GM21619 (cell line): Measurements from ENCODE around the gene LGI1.
A peak's percentile ranks its signal among the peaks of the same experiment; 100 is the strongest.

Experiments
- ATAC-seq: cut with Tn5 transposase; IDR thresholded peaks from one replicate; pipeline ENCODE4 v1.9.1; 2021; ENCODE audit not compliant: unreplicated experiment

LGI1 gene

DNA sequence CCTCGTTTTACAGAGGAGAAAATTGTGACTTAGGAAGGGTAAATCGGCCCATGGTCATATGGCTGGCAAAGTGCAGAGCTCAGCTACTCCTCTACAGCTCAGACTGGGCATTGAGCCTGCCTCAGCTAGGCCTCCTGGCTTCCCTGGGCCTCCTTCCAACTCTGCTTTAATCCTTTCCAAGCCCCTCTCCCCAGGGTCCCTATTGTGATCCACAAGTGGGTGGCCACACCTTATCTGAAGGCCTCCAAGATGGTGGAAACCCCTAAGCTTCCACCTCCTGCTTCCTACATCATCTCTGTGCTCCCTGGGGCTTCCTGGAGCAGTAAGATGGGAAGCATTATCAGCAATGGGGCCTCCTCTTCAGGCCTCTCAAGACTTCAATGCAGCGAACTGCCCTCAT is 3.0 kb upstream of the LGI1 start:
- no peak for ATAC-seq

GRCh38 chr10:93755443-93756116 is 2.2 kb upstream of the LGI1 start:
- ATAC-seq: no peak

GRCh38 chr10:93756118-93756517 is 1.6 kb upstream of the LGI1 start:
- ATAC-seq: no peak

- no peak for ATAC-seq
Measured at GRCh38 chr10:93757136-93757535, 600 bp upstream of the LGI1 start.

DNA sequence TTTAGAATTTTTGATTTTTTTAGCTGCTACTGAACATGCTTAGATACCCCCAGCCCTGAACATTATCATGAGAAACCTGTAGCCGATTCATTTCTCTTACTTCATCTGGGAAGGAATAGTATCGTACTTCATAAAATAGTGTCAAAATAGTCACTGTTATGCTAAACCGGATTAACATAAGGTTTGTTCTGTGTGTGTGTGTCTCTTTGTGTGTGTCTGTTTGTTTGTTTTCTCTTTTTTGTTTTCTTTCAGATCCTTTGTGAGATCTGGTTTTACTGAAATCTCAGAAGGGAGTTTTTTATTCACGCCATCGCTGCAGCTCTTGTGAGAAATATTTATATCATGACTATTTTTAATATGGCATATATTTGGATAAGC is 761 bp downstream of the LGI1 start:
- no peak for ATAC-seq

DNA sequence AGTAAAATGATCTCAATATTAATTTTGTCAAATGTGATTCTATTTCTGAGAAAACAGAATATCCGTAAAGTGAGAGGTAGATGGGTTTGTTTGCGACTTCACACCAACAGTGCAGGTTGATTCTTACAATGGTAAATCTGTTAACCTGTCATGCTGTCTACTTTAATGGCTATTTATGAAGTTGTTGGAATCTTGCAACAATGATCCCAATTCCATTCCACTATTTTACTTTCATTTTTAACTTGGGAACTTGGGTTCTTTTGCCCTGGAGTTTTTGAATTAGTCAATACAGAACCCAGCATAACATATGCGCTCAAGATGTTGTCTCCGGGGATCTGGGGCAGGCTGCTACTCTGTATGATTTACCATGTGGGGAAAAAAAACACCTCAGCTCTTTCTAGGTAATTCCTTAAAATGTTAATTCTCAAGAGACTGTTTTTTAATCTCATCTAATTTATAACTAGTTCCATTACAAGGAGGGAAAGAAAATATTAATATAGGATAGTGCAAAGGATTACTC is 1.2 kb downstream of the LGI1 start:
- ATAC-seq: no peak

- no peak for ATAC-seq
Measured at GRCh38 chr10:93760490-93760889, 2.8 kb downstream of the LGI1 start.

DNA sequence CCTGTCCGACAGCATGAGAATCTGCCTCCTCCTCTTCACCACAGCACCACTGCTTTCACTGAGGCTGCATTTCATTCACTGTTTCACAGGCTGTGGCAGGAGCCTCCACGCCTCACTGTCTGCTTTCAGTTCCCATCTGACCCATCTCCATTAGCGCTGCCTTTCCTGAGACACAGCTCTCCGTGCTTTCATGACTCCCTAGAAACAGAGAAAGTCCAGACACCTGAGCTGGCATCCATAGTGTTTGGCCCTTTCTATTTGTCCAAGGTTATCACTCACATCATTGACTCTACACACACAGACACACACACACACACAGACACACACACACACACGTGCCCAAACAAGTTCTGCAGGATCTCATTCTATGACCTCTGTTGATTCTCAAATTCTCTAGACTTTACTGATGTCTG is 5.2 kb downstream of the LGI1 start:
- peak; percentile 62 for ATAC-seq

- no peak for ATAC-seq
Measured at GRCh38 chr10:93766918-93767317, 9.2 kb downstream of the LGI1 start.

GRCh38 chr10:93767724-93768399 is 10.1 kb downstream of the LGI1 start:
- ATAC-seq: no peak

DNA sequence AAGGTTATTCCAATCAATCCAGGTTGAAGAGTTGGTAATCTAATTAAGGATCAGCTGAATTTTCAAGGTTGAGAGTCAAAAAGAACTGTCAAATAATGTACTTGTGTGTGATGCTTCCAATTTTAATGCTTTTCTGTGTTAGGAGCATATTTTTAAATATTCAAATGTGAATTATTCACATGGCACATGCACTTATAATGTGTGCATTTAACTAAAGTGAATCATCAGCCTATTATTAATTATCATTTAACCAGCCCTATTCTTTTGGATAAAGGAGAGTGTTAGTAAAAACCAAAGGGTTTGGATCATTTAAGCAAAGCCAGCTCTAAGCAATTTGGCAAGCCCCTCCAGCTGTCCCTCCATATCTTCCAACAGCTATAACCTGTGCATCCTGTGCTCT is 11.2 kb downstream of the LGI1 start:
- ATAC-seq: no peak

DNA sequence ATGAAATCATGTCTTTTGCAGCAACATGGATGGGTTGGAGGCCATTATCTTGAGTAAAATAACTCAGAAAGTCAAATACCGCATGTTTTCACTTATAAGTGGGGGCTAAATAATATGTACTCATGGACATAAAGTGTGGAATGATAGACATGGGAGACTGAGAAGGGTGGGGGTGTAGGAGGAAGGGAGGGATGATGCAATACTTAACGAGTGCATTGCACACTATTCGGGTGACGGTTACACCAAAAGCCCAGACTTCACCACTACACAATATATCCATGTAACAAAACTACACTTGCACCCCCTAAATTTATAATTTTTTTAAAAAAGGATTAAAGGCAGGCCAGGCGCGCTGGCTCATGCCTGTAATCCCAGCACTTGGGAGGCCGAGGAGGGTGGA is 13.6 kb downstream of the LGI1 start:
- ATAC-seq: no peak

DNA sequence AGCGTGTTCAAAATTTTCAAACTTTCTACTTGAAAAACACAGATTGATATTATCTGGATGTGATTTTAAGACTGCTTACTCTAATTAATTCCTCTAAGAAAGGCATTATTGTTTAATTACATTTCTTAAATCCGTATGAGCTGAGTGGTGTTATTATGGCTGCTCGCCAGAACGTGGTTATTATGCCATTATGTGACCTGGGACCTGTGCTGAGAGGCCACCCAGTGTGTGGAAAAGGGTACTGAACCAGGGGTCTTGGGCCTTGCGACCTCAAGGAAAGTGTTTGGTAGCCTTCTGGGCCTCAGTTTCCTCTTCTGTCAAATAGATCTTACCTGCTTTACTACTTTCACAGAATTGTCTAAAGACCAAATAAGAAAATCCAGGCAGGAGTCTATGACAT is 15.4 kb downstream of the LGI1 start:
- ATAC-seq: no peak

DNA sequence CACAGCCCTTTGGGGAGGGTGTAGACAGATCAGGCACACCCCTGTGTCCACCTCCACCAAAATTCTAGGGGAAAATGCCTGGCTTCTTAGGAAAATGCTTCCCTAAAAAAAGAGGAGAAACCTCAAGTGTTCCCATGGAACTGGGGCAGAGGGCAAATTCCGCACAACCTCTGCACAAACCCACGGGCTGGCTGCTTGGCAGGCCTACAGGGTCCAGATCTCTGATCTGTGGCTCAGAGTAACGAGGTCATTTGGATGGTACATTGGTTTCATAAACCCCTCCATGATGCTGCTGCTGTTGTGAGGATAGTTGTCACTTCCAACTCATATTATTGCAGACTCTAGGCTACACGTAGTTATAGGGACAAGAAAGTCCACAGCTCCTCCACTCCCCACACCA is 16.0 kb downstream of the LGI1 start:
- ATAC-seq: no peak

DNA sequence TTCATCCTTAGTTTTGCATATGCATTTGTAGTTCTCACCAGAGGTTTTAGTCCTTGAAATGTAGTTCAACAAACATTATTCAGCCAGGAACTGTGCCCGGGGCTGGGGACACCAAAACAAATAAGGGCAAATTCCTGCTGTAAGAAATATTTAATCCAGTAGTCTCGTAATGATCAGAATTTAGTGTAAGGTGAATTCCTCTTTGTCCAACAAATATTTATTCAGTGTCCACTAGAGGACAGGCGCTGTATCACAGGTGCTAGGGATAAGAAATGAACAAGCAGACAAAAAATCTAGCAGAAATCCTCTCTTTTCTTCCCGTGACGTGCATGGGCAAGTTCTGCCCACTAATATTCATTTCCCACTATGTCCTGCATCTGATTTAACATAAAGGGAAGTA is 17.6 kb downstream of the LGI1 start:
- ATAC-seq: no peak

GRCh38 chr10:93777092-93777491 is 19.4 kb downstream of the LGI1 start:
- no peak for ATAC-seq

GRCh38 chr10:93784059-93784458 is 26.3 kb downstream of the LGI1 start:
- no peak for ATAC-seq

- ATAC-seq: no peak
Measured at GRCh38 chr10:93788413-93789208, 30.9 kb downstream of the LGI1 start.

DNA sequence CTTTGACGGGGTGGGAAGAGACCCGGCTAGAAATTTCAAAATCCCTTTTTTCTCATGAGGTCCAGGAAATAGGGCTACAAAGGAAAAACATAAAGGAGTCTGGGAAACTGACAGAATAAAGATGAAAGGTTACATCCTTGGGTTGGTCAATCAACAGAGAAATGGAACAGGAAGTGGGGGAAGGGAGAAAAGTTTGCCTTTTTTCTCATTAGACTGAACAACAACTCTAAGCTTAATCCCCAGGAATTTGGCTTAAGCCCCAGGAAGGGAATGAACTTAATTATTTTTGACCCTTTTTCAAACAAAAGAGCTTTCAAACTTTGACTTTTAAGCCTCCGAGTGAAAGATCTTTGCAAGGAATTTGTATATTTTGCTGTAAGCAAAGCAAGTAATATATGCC is 32.7 kb downstream of the LGI1 start:
- ATAC-seq: no peak

DNA sequence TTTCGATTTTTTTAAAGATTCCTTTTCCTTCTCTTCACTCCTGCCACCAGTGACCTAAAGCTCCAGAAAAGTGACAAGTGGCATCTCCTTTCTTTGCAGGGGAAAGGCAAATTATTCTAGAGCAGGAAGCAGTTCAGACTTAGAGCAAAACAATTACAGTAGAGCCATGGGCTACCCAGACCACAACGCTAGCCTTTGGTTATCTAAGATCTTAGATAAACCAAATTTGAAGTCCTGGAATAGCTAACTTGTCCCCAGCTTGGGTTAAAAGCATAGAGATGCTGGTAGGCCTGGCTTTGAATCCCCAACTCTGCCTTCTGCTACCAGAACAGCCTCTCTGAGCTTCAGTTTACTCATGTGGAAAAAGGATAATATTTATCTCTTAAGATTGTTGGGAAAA is 38.4 kb downstream of the LGI1 start:
- ATAC-seq: no peak

DNA sequence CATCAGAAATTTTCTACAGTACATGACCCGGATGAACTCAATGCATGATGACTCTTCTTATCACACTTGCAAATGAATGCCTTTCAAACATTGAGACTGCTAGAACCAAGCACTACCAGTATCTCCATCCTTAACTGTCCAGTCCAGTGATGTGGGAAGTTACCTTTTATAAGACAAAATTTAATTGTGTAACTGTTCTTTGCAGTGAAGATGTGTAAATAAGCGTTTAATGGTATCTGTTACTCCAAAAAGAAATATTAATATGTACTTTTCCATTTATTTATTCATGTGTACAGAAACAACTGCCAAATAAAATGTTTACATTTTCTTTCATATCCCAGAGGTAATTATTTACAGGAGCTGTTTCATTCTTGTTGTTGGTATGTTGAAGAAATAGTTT is 40.1 kb downstream of the LGI1 start:
- no peak for ATAC-seq

- no peak for ATAC-seq
Measured at GRCh38 chr10:93799155-93799708, 41.5 kb downstream of the LGI1 start.
